DOHH2 (cell line): ENCODE data around the gene YEATS2.

Source experiments
- H3F3A ChIP-seq: fragments of 200-600 bp; sonication (generic), shearing (Covaris generic); 2 replicates; pipeline ENCODE4 v1.6.0; 2016; ENCODE audit warnings: antibody characterized with exemption, mild to moderate bottlenecking; ENCODE audit not compliant: control insufficient read depth, insufficient read depth
- H3K27ac ChIP-seq: fragments of 200-600 bp; sonication (generic); 2 replicates; pipeline ENCODE4 v1.5.1; 2014; ENCODE audit warnings: low read depth, mild to moderate bottlenecking, low read length, moderate library complexity
- H3K27me3 ChIP-seq: fragments of 200-600 bp; sonication (generic); 2 replicates; pipeline ENCODE4 v1.6.1; 2014; ENCODE audit warnings: mild to moderate bottlenecking, low read length, mixed read lengths; ENCODE audit not compliant: control insufficient read depth
- H3K36me3 ChIP-seq: fragments of 200-600 bp; sonication (generic); 2 replicates; pipeline ENCODE4 v1.6.1; 2014; ENCODE audit warnings: mild to moderate bottlenecking, low read length, moderate library complexity, mixed read lengths; ENCODE audit not compliant: control insufficient read depth
- H3K4me1 ChIP-seq: fragments of 200-600 bp; sonication (generic); 2 replicates; pipeline ENCODE4 v1.6.1; 2014; ENCODE audit warnings: mild to moderate bottlenecking, low read length, mixed read lengths; ENCODE audit not compliant: control insufficient read depth
- H3K4me2 ChIP-seq: fragments of 200-600 bp; sonication (generic); 2 replicates; pipeline ENCODE4 v1.6.0; 2014; ENCODE audit warnings: mild to moderate bottlenecking, low read length, moderate library complexity
- H3K4me3 ChIP-seq: fragments of 200-600 bp; sonication (generic); 2 replicates; pipeline ENCODE4 v1.5.1; 2014; ENCODE audit warnings: mild to moderate bottlenecking, low read length, mixed read lengths
- H3K79me2 ChIP-seq: fragments of 200-600 bp; sonication (generic); 2 replicates; pipeline ENCODE4 v1.6.1; 2014; ENCODE audit warnings: mild to moderate bottlenecking, low read length, mixed read lengths; ENCODE audit not compliant: control insufficient read depth
- H3K9me2 ChIP-seq: fragments of 200-600 bp; sonication (generic); replicated peaks from 2 replicates; pipeline ENCODE4 v1.6.1; 2014; ENCODE audit warnings: mild to moderate bottlenecking, low read length, mixed read lengths; ENCODE audit not compliant: control insufficient read depth
- H3K9me3 ChIP-seq: fragments of 200-600 bp; sonication (generic); 2 replicates; pipeline ENCODE4 v1.6.1; 2014; ENCODE audit warnings: antibody characterized with exemption, low read length, mixed read lengths; ENCODE audit not compliant: control insufficient read depth, insufficient read depth
- H4K20me1 ChIP-seq: fragments of 200-600 bp; sonication (generic); 2 replicates; pipeline ENCODE4 v1.6.0; 2014; ENCODE audit warnings: low read depth, mild to moderate bottlenecking, antibody characterized with exemption, low read length, moderate library complexity; ENCODE audit not compliant: control insufficient read depth, insufficient read depth
- EZH2phosphoT487 ChIP-seq: fragments of 200-600 bp; sonication (generic); IDR thresholded peaks from 2 replicates; pipeline ENCODE4 v1.6.1; 2017; ENCODE audit warnings: borderline replicate concordance, mild to moderate bottlenecking, antibody characterized with exemption, low read length, moderate library complexity, mixed read lengths
- TF ChIP-seq, protein P1 (sequence below): fragments of 200-600 bp; sonication (generic); IDR thresholded peaks from one replicate; pipeline ENCODE4 v1.5.1; 2014; ENCODE audit warnings: antibody characterized with exemption, mild to moderate bottlenecking, low read depth, low read length; ENCODE audit not compliant: poor library complexity, severe bottlenecking

YEATS2 gene

DNA sequence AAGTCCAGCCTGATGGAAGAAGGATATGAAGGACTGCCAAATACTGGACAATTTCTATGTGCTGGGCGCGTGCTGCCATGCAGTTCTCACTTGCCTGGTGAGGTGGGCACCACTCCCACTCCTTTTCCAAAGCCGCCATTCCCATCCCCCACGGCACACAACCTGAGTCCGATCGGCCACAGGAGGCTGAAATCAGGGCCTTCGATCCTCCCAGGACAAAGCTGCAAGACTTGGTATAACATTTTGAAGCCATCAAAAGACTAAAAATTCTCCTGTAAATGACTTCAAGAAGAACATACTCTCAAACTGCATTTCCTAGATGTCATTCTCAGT is 130.9 kb downstream of the YEATS2 start:
- Histone ChIP-seq H3K79me2 (no peaks in the 10 kb centered on the region), H3K36me3 (peaks cover 10% of the 10 kb centered on the region), H3K9me2 (no peaks in the 10 kb centered on the region), H3K27me3 (peaks cover 9% of the 10 kb centered on the region; the same call in 1 of the 2 replicates), H3K4me3 (no peak overlapping the region), H3K9me3 (no peaks in the 10 kb centered on the region), H3K27ac (no peak overlapping the region), H4K20me1 (no peaks in the 10 kb centered on the region; the same call in 1 of the 2 replicates), H3F3A (peaks cover 9% of the 10 kb centered on the region; the same call in 1 of the 2 replicates), H3K4me2 (no peak overlapping the region), H3K4me1 (peaks cover 11% of the 10 kb centered on the region)
- TF ChIP-seq, protein P1, sequence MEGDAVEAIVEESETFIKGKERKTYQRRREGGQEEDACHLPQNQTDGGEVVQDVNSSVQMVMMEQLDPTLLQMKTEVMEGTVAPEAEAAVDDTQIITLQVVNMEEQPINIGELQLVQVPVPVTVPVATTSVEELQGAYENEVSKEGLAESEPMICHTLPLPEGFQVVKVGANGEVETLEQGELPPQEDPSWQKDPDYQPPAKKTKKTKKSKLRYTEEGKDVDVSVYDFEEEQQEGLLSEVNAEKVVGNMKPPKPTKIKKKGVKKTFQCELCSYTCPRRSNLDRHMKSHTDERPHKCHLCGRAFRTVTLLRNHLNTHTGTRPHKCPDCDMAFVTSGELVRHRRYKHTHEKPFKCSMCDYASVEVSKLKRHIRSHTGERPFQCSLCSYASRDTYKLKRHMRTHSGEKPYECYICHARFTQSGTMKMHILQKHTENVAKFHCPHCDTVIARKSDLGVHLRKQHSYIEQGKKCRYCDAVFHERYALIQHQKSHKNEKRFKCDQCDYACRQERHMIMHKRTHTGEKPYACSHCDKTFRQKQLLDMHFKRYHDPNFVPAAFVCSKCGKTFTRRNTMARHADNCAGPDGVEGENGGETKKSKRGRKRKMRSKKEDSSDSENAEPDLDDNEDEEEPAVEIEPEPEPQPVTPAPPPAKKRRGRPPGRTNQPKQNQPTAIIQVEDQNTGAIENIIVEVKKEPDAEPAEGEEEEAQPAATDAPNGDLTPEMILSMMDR: no peak
- TF ChIP-seq EZH2phosphoT487: no peak

GRCh38 chr3:183829466-183829865 is 131.9 kb downstream of the YEATS2 start:
- peaks cover 17% of the 10 kb centered on the region for H3K36me3 ChIP-seq
- H3K27me3 ChIP-seq: peaks cover 1% of the 10 kb centered on the region; the same call in 1 of the 2 replicates
- no peak for TF ChIP-seq EZH2phosphoT487
- TF ChIP-seq, protein P1: no peak
- no peaks in the 10 kb centered on the region for H3K9me2 ChIP-seq
- no peak overlapping the region for H3K4me3 ChIP-seq
- no peaks in the 10 kb centered on the region for H3K79me2 ChIP-seq
- H3K4me2 ChIP-seq: no peak overlapping the region
- peaks cover 9% of the 10 kb centered on the region; the same call in 1 of the 2 replicates for H3F3A ChIP-seq
- peaks cover 4% of the 10 kb centered on the region for H3K4me1 ChIP-seq
- no peaks in the 10 kb centered on the region for H3K9me3 ChIP-seq
- H4K20me1 ChIP-seq: no peaks in the 10 kb centered on the region; the same call in 1 of the 2 replicates
- H3K27ac ChIP-seq: no peak overlapping the region

- Histone ChIP-seq H3K27ac (no peak overlapping the region), H3K9me2 (no peaks in the 10 kb centered on the region), H3F3A (peaks cover 9% of the 10 kb centered on the region; the same call in 1 of the 2 replicates), H3K79me2 (no peaks in the 10 kb centered on the region), H3K36me3 (peaks cover 17% of the 10 kb centered on the region), H3K9me3 (no peaks in the 10 kb centered on the region), H4K20me1 (no peaks in the 10 kb centered on the region; the same call in 1 of the 2 replicates), H3K4me3 (no peak overlapping the region), H3K4me1 (no peaks in the 10 kb centered on the region), H3K27me3 (no peaks in the 10 kb centered on the region), H3K4me2 (no peak overlapping the region)
- TF ChIP-seq, protein P1: no peak
- TF ChIP-seq EZH2phosphoT487: no peak
Observed at GRCh38 chr3:183830187-183830586, 132.6 kb downstream of the YEATS2 start.
